HG02571 (cell line): ENCODE data around the gene LIMS2.

Source experiments
- ATAC-seq: cut with Tn5 transposase; IDR thresholded peaks from one replicate; pipeline ENCODE4 v1.9.1; 2021; ENCODE audit warnings: mild to moderate bottlenecking, moderate library complexity; ENCODE audit not compliant: unreplicated experiment

The LIMS2 gene

DNA sequence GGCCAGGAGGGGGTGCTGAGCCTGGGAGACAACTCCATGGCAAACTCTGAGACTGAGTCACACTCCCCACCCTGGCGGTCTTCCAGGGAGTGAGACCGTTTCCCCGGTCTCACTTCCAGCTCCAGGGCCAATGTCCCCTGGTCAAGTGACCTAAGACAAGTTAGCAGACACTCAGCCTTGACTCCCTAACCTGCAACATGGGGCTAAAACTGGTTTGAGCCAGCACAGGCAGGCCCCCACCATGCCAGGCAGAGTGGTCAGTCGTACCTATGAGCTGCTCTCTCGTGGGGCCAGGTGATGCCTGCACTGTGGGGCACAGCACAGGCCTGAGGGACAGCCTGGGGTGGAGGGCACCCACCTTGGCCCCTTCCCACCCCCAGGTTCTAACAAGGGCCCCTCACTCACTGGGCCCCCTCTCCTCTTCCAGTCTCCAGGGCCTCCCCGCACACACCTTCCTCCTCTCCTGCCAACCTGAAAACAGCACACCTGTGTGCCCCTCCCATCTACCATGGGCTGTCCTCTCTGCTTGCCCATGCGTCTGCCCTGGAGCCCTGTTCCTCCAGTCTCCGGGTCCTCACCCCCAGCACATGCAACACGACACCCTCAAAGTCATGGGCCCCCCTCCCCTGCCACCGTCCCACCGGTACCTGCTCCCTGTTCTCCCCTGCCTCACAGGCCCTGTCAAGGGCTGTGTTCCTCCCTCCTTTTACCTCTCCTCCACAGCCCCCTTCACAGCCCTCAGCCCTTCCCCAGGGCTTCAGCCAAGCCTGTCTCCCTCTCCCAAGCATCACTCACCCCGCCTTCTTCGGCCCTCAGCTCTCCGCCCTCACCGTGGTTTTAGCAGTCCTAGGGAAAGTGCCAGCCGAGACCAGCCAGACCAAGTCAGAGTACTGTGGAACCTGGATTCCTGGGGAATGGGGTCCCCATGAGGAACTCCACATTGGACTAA, 27.8 kb downstream of the LIMS2 start:
- ATAC-seq, result no peak

DNA sequence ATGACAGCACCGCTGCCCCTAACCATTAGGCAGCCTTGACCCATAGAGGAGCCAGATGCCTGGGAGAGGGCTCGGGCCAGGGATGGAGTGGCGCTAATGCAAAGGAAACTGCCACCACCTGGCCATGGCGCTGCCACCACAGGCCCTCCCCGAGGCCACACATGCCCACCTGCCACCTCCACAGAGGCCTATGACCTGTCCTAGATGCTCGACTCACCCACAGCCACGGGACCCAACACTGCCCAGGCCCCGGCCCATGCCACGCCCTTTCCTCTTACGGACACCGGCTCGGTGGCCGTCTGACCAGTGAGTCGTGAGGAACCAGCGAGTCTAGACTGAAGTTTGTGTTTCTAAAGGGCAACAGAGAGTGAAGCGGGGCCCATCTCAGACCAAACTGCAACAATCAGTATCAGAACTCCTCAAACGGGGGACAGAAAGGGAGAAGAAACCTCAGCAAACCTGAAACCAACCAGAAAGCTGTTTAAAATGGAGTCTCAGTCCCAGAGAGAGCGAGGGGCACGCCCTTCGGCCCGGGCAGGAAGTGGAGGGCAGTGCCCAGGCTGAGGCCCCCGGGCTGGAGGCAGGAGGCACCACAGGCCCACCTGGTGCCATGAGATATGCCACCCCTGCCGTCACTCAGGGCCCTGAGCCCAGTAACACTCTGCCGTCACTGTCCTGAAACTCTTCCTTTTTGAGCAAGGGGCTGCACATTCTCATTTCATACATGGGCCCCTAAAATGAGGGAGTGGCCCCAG, 28.7 kb downstream of the LIMS2 start:
- ATAC-seq, result no peak

DNA sequence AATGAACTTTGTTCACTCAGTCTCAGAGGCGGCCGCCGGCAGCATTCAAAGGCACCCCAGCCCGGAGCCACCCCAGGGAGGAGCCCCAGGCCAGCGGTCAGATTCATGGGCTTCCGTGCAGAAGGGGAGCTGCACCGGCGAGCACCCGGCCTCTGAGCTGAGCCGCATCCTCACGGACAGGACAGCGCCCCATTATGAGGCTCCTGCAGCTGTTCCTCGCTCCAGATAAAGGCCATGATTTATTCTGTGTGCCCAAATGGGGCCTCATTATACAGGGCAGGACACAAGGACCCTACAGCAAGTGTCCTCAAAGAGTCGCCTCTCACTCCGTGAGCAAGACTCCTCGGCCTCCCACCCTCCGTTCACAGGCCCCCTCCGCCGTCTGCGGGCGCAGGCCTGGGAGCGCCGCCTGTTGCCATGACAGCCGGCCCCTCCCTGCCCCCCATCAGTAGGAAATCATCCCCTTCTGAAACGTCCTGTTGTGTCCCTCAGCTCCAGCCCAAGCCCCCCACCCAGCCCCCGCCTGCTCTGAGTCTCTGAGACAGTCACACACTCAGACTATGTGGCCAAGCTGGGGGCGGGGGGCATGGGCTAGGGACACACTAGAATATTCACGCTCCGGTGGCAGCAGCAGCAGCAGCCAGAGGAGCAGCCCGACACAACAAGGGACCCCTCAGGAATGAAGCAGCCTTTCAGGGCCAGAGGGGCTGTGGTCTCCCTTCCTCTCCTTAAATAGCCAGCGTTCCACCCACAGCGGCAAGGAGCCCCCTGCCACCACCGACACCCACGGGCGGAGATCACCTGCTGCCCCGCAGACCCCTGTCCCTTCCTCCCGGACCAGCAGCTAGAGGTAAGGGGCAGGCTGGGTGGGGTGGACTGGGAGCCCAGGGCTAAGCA, 29.7 kb downstream of the LIMS2 start, which contains the start of gene GPR17:
Gene GPR17 (plus strand): TSS at position 759 of the 897 bp plus-strand sequence. CDS start 4,583 bp downstream, outside the sequence.
- ATAC-seq, result no peak

DNA sequence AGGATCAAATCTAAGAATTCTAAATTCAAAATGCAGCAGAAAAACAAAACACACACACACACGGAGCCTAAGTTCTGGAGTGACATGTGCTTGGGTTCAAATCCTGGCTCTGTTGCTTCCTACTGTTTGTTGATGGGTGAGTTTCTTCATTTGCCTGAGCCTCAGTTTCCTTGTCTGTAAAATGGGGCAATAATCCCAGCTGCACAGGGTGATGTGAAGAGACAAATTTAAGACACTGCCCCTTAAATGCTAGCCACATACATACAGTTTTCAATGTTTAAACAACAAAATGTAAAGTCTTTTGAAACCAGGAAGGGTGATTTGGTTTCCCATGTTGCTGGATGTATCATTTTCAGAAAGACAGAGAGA, 30.3 kb downstream of the LIMS2 start:
- ATAC-seq, result no peak

DNA sequence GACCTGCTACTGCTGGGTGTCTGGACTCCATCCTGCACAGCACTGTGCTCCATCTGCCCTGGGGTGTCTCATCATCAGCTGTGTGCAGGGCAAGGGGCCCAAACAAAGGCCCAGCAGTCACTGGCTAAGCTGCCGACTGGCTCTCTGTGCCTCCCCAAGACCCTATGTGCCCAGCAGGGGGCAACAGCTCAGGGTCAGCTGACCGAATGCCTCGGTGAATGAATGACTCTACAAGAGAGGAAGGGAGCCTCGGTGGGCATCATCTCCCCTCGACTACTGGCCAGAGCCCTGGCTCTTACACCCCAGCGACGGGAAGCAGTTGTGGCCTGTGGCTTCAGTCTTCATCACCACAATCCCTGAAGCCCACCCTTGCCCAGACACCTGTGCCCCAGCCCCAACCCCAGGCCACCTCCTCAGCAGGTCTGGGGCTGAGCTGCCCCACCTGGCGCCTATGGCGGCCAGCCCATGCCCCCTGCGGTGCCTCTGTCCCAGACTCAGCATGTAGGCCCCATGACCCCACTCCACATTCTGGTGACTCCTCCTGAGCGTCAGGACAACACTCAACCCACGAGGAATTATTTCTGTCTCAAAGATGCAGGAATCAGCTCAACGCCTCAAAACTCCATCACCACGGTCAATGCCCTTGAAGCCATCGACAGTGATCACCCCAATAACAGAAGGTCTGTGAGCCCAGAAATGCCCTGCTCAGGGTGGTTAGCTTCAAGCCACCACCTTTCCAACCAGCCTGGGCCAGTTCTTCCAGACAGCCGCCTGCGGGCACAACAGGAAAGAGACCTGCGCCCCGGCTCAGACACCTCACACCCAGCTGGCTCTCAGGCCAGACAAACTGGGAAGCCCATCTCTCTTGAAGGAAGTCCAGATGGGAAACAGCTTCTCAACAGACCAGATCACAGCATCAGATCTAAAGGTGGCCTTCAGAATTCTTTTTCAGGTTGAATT, 31.0 kb downstream of the LIMS2 start:
- ATAC-seq, result no peak

DNA sequence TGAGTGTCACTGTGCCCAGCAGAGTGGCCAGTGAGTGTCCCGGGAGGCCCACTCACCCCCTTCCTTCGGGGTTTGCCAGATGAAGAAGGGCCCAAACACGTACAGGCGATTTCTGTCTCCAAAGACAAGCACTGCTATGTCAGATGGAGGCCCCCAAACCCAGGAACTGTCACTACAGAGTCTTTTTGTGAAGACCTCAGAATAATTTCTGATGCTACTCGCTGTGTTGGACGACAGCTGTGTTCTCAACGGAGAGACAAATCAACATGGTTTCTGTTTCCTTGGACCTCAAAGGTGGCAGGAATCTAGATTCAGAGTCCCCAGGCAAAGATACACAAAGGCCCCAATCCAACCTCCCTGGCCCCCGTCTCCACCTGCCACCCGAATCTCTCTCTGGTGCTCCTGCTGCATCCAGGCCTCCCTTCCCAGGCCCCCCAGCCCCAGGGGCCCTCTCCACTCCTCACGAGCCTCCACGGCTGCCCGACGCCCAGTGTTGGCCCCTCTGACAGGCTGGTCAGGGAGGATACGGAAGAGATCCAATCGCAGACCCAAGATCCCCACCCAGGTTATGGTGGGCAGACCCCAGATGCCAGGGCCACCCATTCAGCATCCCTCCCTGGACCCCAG, 31.8 kb downstream of the LIMS2 start:
- no peak for ATAC-seq

DNA sequence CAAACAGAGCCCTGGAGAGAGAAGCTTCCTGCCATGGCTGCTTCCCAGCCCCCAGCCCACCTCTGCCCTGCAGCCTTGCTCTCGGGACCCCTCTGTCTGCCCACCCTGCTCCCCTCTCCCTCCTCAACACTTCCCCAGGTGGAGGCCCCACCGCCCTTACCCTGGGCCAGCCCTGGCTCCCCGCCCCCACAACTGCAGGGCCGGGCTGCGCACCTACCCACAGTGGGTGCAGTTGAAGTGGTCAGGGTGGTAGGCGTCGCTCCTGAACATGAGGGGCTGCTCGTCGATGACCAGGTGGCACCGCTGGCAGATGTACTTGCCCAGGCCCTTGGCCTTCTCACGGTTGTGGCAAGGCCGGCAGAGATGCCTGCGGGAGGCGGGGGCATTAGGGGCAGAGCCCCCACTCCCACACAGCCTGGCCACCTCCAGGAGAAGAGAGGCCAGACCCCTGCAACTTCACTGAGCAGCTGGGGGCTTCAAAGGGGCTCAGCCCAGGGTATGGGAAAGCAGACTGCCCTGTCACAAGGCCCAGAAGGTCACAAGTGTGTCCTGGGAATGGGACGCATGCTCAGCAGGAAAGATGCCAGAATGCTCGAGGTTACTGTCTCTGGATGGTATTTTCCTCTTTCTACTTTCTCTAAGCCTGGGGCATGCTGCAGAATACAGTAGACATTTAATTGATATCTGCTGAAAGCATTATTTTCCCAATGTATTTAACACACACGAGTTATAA, 32.5 kb downstream of the LIMS2 start:
- ATAC-seq, result no peak

DNA sequence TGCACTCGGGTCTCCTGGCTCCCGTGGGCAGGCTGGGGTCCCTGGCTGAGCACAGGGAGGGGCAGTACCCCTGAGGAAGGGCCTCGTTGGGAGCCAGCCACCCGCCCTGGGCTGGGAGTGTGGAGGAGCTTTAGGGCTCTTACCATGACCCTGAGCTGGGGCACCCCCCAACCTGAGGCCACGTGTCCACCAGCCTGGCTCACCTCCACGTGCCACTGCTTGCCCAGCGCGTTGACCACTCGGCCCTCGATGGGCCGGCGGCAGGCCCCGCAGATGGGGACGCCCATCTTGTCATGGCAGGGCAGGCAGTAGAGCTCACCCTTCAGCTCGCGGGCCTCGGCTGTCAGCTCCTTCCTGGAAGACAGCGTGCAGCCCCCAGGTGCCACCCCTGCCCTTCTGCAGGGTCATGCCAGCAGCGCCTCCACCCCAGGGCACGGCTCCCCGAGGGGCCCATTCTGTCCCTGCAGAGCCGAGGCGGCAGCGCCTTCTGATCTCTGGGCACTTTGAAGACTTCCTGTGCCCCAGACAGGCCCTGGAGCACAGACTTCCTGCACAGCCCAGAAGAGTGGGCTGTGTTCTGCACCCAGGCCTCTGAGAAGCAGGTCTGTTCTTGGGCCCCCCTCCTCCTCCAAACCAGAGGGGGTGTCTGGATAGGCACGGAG, 33.4 kb downstream of the LIMS2 start:
- ATAC-seq, result no peak

DNA sequence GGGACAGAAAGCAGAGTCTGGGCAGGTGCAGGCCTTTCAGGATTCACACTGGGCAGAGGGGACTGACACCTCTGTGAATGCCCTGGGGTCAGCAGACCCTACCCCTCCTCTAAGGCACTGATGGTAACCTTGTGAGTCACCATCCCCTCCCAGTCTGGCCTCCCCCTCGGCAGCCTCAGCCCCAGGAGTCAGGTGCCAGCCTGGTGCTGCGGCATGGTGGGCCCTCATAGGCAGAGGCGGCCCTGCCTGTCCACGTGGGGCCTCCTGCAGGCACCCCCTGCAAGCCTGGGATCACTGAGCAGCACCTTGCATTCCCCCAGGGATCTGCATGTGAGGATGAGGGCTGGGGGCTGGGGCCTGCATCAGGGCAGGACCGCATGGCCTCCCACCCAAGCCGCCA, 34.2 kb downstream of the LIMS2 start:
- ATAC-seq, result no peak

DNA sequence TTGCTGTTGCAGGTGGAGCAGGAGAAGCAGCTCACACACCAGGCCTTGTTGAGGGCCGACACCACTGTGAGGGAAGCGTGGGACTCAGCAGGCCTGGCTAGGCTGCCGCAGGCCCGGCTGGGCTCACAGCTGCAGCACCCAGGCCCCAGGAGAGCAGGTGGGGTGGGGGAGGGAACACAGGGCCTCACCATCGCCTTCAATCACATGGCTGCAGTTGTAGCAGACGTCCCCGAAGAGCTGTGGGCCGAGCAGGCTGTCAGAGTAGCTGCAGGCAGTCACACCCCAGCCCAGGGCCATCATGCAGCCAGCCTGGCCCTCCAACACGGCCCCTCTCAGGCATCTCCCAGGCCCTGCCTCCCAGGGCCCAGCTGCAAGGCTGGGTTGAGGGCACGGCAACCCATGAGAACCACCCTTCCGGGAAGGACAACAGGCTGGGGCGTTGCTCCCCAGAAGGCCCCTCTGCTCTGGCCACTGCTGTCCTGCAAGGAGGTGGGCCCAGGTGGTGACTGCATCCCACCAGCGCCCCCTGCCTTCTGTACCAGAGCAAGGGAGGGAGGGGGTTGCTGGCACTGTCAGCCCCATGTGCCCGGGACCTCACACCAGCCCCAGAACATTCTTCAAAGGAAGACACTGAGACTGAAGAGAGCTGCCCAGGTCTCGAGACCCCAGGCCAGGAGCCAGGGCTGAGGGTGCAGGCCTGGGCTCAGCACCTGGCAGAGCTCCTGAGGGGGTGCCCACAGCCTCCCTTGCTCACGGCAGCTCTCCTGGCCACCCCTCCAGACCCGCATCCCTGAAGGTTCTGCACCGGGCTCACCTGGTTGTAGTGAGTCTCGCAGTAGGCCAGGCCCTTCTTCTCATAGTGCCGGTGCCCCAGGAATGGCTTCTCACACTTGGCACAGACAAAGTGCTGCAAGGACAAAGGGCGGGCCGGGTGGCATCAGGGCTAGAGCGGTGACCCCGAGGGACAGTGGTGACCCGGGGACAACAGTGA, 35.0 kb downstream of the LIMS2 start:
- no peak for ATAC-seq

DNA sequence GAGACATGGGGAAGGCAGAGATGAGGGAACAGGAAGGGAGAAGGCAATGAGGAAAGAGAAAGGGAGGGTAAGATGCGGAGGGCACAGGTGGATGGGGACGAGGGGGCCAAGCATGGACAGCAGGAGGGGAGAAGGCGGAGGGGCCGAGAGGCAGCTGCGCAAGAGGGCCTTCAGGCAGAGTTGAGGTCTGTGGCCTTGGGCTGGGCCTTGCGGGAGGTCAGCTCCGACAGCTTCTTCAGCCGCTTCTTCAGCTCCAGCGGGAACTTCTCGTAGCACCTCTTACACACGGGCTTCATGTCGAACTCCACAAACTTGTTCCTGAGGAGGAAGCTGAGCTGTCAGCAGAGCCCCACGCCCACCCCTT, 36.2 kb downstream of the LIMS2 start:
- no peak for ATAC-seq

DNA sequence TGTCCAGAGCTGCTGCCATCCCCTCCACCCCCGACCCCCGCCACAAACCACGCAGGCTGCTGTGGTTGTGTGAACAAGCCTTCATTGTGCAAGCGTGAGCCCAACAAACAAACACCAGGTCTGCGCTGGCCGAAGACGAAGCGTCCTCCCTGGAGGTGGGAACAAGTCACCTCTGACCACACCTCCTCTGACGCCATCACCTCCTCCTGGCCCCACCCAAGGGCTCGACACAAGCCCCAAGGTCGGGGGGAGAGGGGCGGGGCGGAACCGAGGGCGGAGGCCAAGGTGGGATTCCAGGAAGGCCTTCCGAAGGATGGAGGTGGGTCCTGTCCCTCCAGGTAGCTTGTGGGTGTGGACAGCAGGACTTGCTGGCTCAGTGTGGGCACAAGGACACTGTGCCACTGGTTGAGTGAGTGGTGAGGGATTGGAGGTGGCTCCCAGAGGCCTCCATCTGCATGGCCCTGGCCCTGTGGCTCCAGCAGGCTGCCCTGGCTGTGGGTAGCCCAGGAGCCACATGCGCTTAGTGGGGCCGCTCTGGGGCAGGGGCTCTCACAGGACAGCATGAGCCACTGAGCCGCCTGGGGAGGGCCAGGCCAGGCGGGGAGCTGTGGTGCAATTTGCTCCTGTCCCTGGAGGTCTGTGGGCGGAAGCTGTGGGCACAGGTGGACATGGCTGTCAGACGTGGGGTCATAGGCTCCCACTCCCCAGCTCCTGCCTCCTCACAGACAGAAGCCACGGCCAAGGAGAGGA, 36.8 kb downstream of the LIMS2 start:
- ATAC-seq, result no peak

DNA sequence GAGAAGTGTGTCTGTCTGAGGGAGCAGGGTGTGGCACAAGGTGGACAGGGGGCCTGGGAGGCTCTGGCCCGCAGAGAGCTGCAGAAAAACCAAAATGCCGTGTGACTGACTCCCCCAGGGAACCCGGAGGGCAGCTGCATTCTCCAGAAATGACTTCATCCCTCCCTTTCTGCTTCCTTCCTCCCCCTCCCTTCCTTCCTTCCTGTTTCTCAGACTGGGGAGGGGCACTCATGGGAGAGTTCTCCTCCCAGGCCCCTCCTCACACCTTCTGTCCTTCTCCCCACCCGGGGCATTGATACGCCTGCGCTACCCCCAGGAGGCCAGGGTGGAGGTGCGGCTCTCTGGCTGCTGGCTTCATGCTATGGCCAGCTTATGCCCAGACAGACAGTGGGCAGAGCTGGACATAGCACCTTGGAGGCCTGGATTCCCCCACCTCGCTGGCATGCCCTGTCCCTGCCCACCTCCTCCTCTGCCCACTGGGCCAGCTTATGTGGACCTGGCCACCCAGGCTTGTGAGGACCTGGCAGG, 37.5 kb downstream of the LIMS2 start:
- no peak for ATAC-seq

DNA sequence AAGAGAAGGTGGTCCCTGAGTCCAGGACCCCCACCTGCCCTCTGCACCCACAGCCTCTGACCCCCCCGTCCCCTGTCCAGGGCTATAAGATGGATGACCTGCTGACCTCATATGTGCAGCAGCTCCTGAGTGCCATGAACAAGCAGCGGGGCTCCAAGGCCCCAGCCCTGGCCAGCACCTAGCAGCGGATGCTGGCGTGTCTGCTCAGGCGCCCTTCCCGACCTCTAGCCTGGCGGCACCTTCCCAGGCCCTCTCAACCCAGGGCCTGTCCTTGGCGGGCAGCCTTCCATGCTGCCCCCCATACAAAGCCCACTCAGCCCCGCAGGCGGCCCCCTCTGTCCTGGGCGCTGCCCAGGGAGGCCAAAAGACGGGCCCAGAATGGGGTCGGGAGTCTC, 38.1 kb downstream of the LIMS2 start:
- ATAC-seq, result no peak

DNA sequence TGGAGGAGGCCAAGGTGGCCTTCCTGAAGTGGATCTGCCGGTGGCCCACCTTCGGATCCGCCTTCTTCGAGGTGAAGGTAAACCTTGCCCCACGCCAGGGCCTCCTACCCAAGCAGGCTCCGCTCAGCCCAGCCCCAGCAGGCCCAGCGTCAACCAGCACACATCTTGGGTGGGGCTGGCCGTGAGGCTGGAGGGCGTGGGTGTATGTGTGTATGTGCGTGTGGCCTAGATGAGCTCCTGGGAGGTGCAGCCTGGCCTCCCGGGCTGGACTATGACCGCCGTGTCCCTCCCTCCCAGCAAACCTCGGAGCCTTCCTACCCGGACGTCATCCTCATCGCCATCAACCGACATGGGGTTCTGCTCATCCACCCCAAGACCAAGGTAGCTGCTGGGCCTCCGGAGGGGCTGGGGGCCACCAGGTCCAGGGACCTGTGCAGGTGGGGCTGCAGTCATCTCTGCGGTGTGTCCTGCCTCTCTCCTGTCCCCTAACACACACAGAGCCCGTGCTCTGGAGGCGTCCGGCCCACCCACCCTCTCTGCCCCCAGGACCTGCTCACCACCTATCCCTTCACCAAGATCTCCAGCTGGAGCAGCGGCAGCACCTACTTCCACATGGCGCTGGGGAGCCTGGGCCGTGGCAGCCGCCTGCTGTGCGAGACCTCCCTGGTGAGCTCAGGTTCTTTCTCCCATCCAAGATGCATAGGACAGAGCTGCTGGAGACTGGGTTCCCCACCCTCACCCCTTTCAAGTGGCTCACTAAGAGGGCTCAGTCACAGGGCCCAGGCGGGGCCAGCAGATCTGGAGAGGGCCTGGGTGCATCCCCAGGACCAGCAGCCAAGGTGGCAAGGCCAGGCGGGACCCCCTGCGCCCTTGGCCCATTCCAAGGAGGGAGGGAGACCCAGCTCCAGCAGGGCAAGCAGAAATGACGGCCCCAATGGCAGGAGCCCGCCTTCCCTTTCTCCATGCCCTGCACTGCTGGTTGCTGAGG, 38.8 kb downstream of the LIMS2 start:
- no peak for ATAC-seq
